K562 (cell line): ENCODE measurements around the gene IQCN. TPM values are rescaled to one million over a fixed set of nuclear protein-coding genes. Genes with fewer than 3 reads are reported as not detected.
A peak's percentile ranks its signal among the peaks of the same experiment; 100 is the strongest.

Experiments used
- BRF2 ChIP-seq: IDR thresholded peaks from 3 replicates; pipeline ENCODE4 v1.6.1; 2011; ENCODE audit warnings: borderline replicate concordance, mild to moderate bottlenecking; ENCODE audit not compliant: insufficient read length, insufficient read depth
- HEY1 ChIP-seq: fragments of 250-450 bp; sonication (Bioruptor Pico); IDR thresholded peaks from 2 replicates; pipeline ENCODE4 v1.5.0; 2020; ENCODE audit warnings: mild to moderate bottlenecking, moderate library complexity, borderline replicate concordance
- ILK ChIP-seq: fragments of 450-650 bp; IDR thresholded peaks from 2 replicates; pipeline ENCODE4 v1.6.1; 2016; ENCODE audit warnings: missing genetic modification characterization, low read depth, mild to moderate bottlenecking, missing compliant biosample characterization, moderate library complexity, borderline replicate concordance
- MED1 ChIP-seq: sonication (generic); formaldehyde crosslinking; IDR thresholded peaks from 2 replicates; pipeline ENCODE4 v1.8.1; 2023; ENCODE audit warnings: missing genetic modification reagents, borderline replicate concordance
- NCOA1 ChIP-seq: fragments of 450-650 bp; IDR thresholded peaks from 2 replicates; pipeline ENCODE4 v1.6.1; 2016; ENCODE audit warnings: low read depth
- POLR2A ChIP-seq: fragments of 450-650 bp; conservative IDR thresholded peaks from 2 replicates; pipeline ENCODE4 v1.6.1; 2016
- POLR2B ChIP-seq: fragments of 450-650 bp; IDR thresholded peaks from 2 replicates; pipeline ENCODE4 v1.6.1; 2018; ENCODE audit warnings: low read depth; ENCODE audit not compliant: partially characterized antibody
- PRMT5 ChIP-seq: sonication (generic); formaldehyde crosslinking; IDR thresholded peaks from 2 replicates; pipeline ENCODE4 v1.5.0; 2020; ENCODE audit warnings: missing genetic modification reagents
- PTTG1 ChIP-seq: fragments of 450-650 bp; IDR thresholded peaks from 2 replicates; pipeline ENCODE4 v1.6.1; 2016; ENCODE audit warnings: low read depth, mild to moderate bottlenecking, missing genetic modification characterization, missing compliant biosample characterization
- RCOR1 ChIP-seq, 2 experiments: IDR thresholded peaks; 2 replicates each; pipeline ENCODE4 v1.6.1; 2012; ENCODE audit warnings: low read depth in 2 of 2, low read length in 2 of 2, borderline replicate concordance in 1 of 2, improper control_type of control experiment in 1 of 2
- SETDB1 ChIP-seq: IDR thresholded peaks from one replicate; pipeline ENCODE4 v1.6.1; 2012; ENCODE audit warnings: low read length, control low read depth, inconsistent platforms
- TEAD4 ChIP-seq, 2 experiments: sonication (generic) in 1 of 2; formaldehyde crosslinking in 1 of 2; IDR thresholded peaks; 2 replicates each; pipeline versions ENCODE4 v1.6.1 to v1.8.0; 2012 to 2022; ENCODE audit warnings: borderline replicate concordance in 1 of 2, inconsistent platforms in 1 of 2, low read length in 1 of 2, mild to moderate bottlenecking in 1 of 2, missing genetic modification reagents in 1 of 2
- TSHZ1 ChIP-seq: fragments of 250-450 bp; sonication (Bioruptor Pico); IDR thresholded peaks from 2 replicates; pipeline ENCODE4 v1.4.0; 2020; ENCODE audit warnings: mild to moderate bottlenecking, moderate library complexity
- XRCC4 ChIP-seq: IDR thresholded peaks from one replicate; pipeline ENCODE4 v1.6.1; 2011; ENCODE audit not compliant: insufficient read depth, insufficient read length; ENCODE audit errors: extremely low read depth
- ZKSCAN8 ChIP-seq: fragments of 200-800 bp; sonication (Bioruptor generic); IDR thresholded peaks from 2 replicates; pipeline ENCODE4 v1.6.1; 2016; ENCODE audit warnings: missing genetic modification characterization, missing compliant biosample characterization
- ZNF311 ChIP-seq: fragments of 250-450 bp; sonication (Bioruptor Pico); IDR thresholded peaks from 2 replicates; pipeline ENCODE4 v1.4.0; 2020; ENCODE audit warnings: mild to moderate bottlenecking, moderate library complexity
- ZNF696 ChIP-seq: fragments of 250-450 bp; sonication (Bioruptor Pico); conservative IDR thresholded peaks from 2 replicates; pipeline ENCODE4 v1.4.0; 2020; ENCODE audit warnings: mild to moderate bottlenecking, moderate library complexity
- ZNF76 ChIP-seq: fragments of 250-450 bp; sonication (Bioruptor Pico); IDR thresholded peaks from 2 replicates; pipeline ENCODE4 v1.4.0; 2020; ENCODE audit warnings: mild to moderate bottlenecking, moderate library complexity, borderline replicate concordance
- polyA plus RNA-seq, 8 experiments: library from polyadenylated mRNA; depleted of rRNA in 4 of 8; stranded (reverse) in 5 of 8; unstranded in 3 of 8; fragments of >200 nt; fragmentation: Nextera tagmentation in 2 of 8; fragmentation: Illumina TruSeq in 1 of 8; extraction: Ambion mirVana in 2 of 8; extraction: Trizol in 1 of 8; gene quantifications; 2 replicates each; pipeline versions ENCODE4 v1.2.1 to v1.2.3, GENCODE V29; 2011 to 2014; ENCODE audit warnings: inconsistent platforms in 1 of 8, missing spikeins in 1 of 8
- total RNA-seq, 7 experiments: library from RNA; depleted of rRNA in 6 of 7; stranded (reverse); fragments of >200 nt in 6 of 7; fragmentation: Illumina TruSeq in 2 of 7; extraction: Trizol in 2 of 7; gene quantifications; 2 replicates each; pipeline versions ENCODE4 v1.2.1 to v1.2.3, GENCODE V29; 2011 to 2021; ENCODE audit warnings: low replicate concordance in 1 of 7
- TF ChIP-seq, protein P1 (sequence below): fragments of 250-450 bp; sonication (Bioruptor Pico); IDR thresholded peaks from 2 replicates; pipeline ENCODE4 v1.8.0; 2021; ENCODE audit warnings: mild to moderate bottlenecking, moderate library complexity
- TF ChIP-seq, protein P2 (sequence below): fragments of 250-450 bp; sonication (Bioruptor Pico); IDR thresholded peaks from 2 replicates; pipeline ENCODE4 v1.8.0; 2022; ENCODE audit warnings: moderate library complexity, mild to moderate bottlenecking, inconsistent platforms

IQCN gene
- total and polyA plus RNA-seq, 9 of the 15 experiments (the other 6 are each of a cell fraction or from before 2014, with no cell fraction given): 0.01 to 0.07 (median 0.04) TPM; not detected in 3

- TF ChIP-seq ILK (tag): no peak
- no peak for TF ChIP-seq POLR2B
- TF ChIP-seq SETDB1: no peak
- 0 out of 2 replicates have a peak, but pooled peaks have one; percentile 16 for TF ChIP-seq NCOA1
- TF ChIP-seq POLR2A: no peak
- no peak for TF ChIP-seq ZNF696 (CRISPR knock-in tag)
- TF ChIP-seq, protein P1, sequence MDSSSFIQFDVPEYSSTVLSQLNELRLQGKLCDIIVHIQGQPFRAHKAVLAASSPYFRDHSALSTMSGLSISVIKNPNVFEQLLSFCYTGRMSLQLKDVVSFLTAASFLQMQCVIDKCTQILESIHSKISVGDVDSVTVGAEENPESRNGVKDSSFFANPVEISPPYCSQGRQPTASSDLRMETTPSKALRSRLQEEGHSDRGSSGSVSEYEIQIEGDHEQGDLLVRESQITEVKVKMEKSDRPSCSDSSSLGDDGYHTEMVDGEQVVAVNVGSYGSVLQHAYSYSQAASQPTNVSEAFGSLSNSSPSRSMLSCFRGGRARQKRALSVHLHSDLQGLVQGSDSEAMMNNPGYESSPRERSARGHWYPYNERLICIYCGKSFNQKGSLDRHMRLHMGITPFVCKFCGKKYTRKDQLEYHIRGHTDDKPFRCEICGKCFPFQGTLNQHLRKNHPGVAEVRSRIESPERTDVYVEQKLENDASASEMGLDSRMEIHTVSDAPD (CRISPR knock-in tag): no peak
- TF ChIP-seq ZKSCAN8 (CRISPR knock-in tag): no peak
- TF ChIP-seq HEY1: no peak
- TF ChIP-seq PRMT5 (CRISPR knock-in tag): no peak
- TF ChIP-seq ZNF311 (CRISPR knock-in tag): no peak
- 0 out of 4 replicates have a peak, but pooled peaks of 1 of the 2 experiments have one; percentile 8 for TF ChIP-seq RCOR1 (IDR thresholded peaks at IDR 0.05; ENCODE audit: borderline replicate concordance in 1 of 2, low read depth in 2 of 2, low read length in 2 of 2)
- TF ChIP-seq, protein P2, sequence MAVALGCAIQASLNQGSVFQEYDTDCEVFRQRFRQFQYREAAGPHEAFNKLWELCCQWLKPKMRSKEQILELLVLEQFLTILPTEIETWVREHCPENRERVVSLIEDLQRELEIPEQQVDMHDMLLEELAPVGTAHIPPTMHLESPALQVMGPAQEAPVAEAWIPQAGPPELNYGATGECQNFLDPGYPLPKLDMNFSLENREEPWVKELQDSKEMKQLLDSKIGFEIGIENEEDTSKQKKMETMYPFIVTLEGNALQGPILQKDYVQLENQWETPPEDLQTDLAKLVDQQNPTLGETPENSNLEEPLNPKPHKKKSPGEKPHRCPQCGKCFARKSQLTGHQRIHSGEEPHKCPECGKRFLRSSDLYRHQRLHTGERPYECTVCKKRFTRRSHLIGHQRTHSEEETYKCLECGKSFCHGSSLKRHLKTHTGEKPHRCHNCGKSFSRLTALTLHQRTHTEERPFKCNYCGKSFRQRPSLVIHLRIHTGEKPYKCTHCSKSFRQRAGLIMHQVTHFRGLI: no peak
- no peak for TF ChIP-seq BRF2
- no peak for TF ChIP-seq TEAD4 (IDR thresholded peaks at IDR 0.05; ENCODE audit: low read length)
- no peak for TF ChIP-seq TEAD4 (CRISPR knock-in tag; IDR thresholded peaks at IDR 0.05; ENCODE audit: borderline replicate concordance)
- TF ChIP-seq TSHZ1: no peak
- no peak for TF ChIP-seq MED1 (CRISPR knock-in tag)
- no peak for TF ChIP-seq XRCC4
- no peak for TF ChIP-seq PTTG1 (tag)
- TF ChIP-seq ZNF76 (CRISPR knock-in tag): no peak
Observed at GRCh38 chr19:18208098-18208951, 65.9 kb downstream of the IQCN start (continued).
